ENCODE measurements around the gene MAML2. TPM values are rescaled to one million over a fixed set of nuclear protein-coding genes. Genes with fewer than 3 reads are reported as not detected.

Gene MAML2
- total RNA-seq, 3 donors from 2014 or later = 45.6 to 82.8 (median 68.2) TPM

- no peak for TF ChIP-seq POLR2AphosphoS5 (IDR thresholded peaks at IDR 0.05)
- no peak for TF ChIP-seq CTCF (IDR thresholded peaks at IDR 0.05)
- intact Hi-C loops (cut with DNase I; ENCODE audit: low total_unique reads) = no loop called here
- Histone ChIP-seq H3K36me3 (no peaks in the 10 kb centered on the region), H3K9me3 (no peaks in the 10 kb centered on the region), H3K27me3 (no peaks in the 10 kb centered on the region), H3K27ac (peak overlapping the region; percentile 39 to 82), H3K4me1 (peaks cover 0 to 4% of the 10 kb centered on the region in 2 donors), H3K4me3 (no peak overlapping the region)
- DNase-seq (ENCODE audit: low spot score in 2 of 2) = no peak
Observed at GRCh38 chr11:96111308-96111707, 231.7 kb downstream of the MAML2 start.

GRCh38 chr11:96110302-96110701 is 232.7 kb downstream of the MAML2 start:
- TF ChIP-seq CTCF (IDR thresholded peaks at IDR 0.05) = no peak
- no peak for TF ChIP-seq POLR2AphosphoS5 (IDR thresholded peaks at IDR 0.05)
- no peak for TF ChIP-seq POLR2A (IDR thresholded peaks at IDR 0.05)
- no peaks in the 10 kb centered on the region for H3K36me3 ChIP-seq
- H3K4me3 ChIP-seq = no peak overlapping the region
- no peaks in the 10 kb centered on the region for H3K27me3 ChIP-seq
- no peaks in the 10 kb centered on the region for H3K9me3 ChIP-seq
- peak overlapping the region in 1 of 2 donors; percentile 52 for H3K27ac ChIP-seq
- H3K4me1 ChIP-seq = peaks cover under 1 to 4% of the 10 kb centered on the region in 2 donors
- intact Hi-C loops (cut with DNase I; ENCODE audit: low total_unique reads) = no loop called here
- DNase-seq (ENCODE audit: low spot score in 2 of 2) = no peak

GRCh38 chr11:96109331-96110030 is 233.5 kb downstream of the MAML2 start:
- Histone ChIP-seq H3K4me3 (no peak overlapping the region), H3K27ac (peak overlapping the region; percentile 2 to 52), H3K27me3 (no peaks in the 10 kb centered on the region), H3K9me3 (no peaks in the 10 kb centered on the region), H3K4me1 (peaks cover 4 to 5% of the 10 kb centered on the region in 2 donors), H3K36me3 (no peaks in the 10 kb centered on the region)
- intact Hi-C loops (cut with DNase I; ENCODE audit: low total_unique reads) = no loop called here
- TF ChIP-seq POLR2A (IDR thresholded peaks at IDR 0.05) (no peak), POLR2AphosphoS5 (IDR thresholded peaks at IDR 0.05) (no peak), CTCF (IDR thresholded peaks at IDR 0.05) (no peak)
- no peak for DNase-seq (ENCODE audit: low spot score in 2 of 2)

- Histone ChIP-seq H3K36me3 (no peaks in the 10 kb centered on the region), H3K27me3 (no peaks in the 10 kb centered on the region), H3K9me3 (no peaks in the 10 kb centered on the region), H3K27ac (peak overlapping the region in 1 of 2 donors; percentile 95), H3K4me1 (peaks cover 5 to 7% of the 10 kb centered on the region in 2 donors), H3K4me3 (no peak overlapping the region)
- TF ChIP-seq POLR2AphosphoS5 (IDR thresholded peaks at IDR 0.05) (no peak), POLR2A (IDR thresholded peaks at IDR 0.05) (no peak), CTCF (IDR thresholded peaks at IDR 0.05) (no peak)
- intact Hi-C loops (cut with DNase I; ENCODE audit: low total_unique reads) = no loop called here
- no peak for DNase-seq (ENCODE audit: low spot score in 2 of 2)
Observed at GRCh38 chr11:96107143-96107824, 235.7 kb downstream of the MAML2 start.

- Histone ChIP-seq H3K27ac (peak overlapping the region; percentile 74 to 95), H3K27me3 (no peaks in the 10 kb centered on the region), H3K9me3 (no peaks in the 10 kb centered on the region), H3K36me3 (no peaks in the 10 kb centered on the region), H3K4me3 (no peak overlapping the region), H3K4me1 (peaks cover 5 to 7% of the 10 kb centered on the region in 2 donors)
- TF ChIP-seq POLR2AphosphoS5 (IDR thresholded peaks at IDR 0.05) (no peak), CTCF (IDR thresholded peaks at IDR 0.05) (no peak)
- intact Hi-C loops (cut with DNase I; ENCODE audit: low total_unique reads) = no loop called here
- DNase-seq (ENCODE audit: low spot score in 2 of 2) = no peak
Observed at GRCh38 chr11:96106645-96107044, 236.3 kb downstream of the MAML2 start.
